ENCODE results near the gene TMEM186. TPM values are rescaled to one million over a fixed set of nuclear protein-coding genes. Genes with fewer than 3 reads are reported as not detected.
"Not testable (repeated sequence)": the region's sequence is repeated elsewhere in the genome, so short reads cannot be mapped to it uniquely, and the experiment has no call there.

The TMEM186 gene
- total RNA-seq, 1 experiment from 2014 or later = 9.8 TPM

- DNase-seq (ENCODE audit: extremely low read depth, low read depth) = no peak
These were observed 20.2 kb downstream of the TMEM186 start for GRCh38 chr16:8777217-8777616.

GRCh38 chr16:8776129-8776584 is 21.3 kb downstream of the TMEM186 start:
- no peak for DNase-seq (ENCODE audit: extremely low read depth, low read depth)

- DNase-seq (ENCODE audit: extremely low read depth, low read depth) = no peak
These were observed 22.1 kb downstream of the TMEM186 start for GRCh38 chr16:8775359-8775758.

GRCh38 chr16:8774208-8774607 is 23.2 kb downstream of the TMEM186 start:
- DNase-seq (ENCODE audit: extremely low read depth, low read depth) = no peak

- DNase-seq (ENCODE audit: extremely low read depth, low read depth) = no peak
These were observed 23.9 kb downstream of the TMEM186 start for GRCh38 chr16:8773537-8773936.

- no peak for DNase-seq (ENCODE audit: extremely low read depth, low read depth)
These were observed 28.7 kb downstream of the TMEM186 start for GRCh38 chr16:8768692-8769091.

GRCh38 chr16:8768283-8768682 is 29.2 kb downstream of the TMEM186 start:
- DNase-seq (ENCODE audit: extremely low read depth, low read depth) = no peak

GRCh38 chr16:8767176-8767575 is 30.3 kb downstream of the TMEM186 start:
- DNase-seq (ENCODE audit: extremely low read depth, low read depth) = no peak

- DNase-seq (ENCODE audit: extremely low read depth, low read depth) = no peak
These were observed 32.8 kb downstream of the TMEM186 start for GRCh38 chr16:8764525-8765250.

GRCh38 chr16:8763899-8764298 is 33.5 kb downstream of the TMEM186 start:
- no peak for DNase-seq (ENCODE audit: extremely low read depth, low read depth)

GRCh38 chr16:8763083-8763482 is 34.4 kb downstream of the TMEM186 start:
- no peak for DNase-seq (ENCODE audit: extremely low read depth, low read depth)

GRCh38 chr16:8762254-8762653 is 35.2 kb downstream of the TMEM186 start:
- DNase-seq (ENCODE audit: extremely low read depth, low read depth) = no peak

- DNase-seq (ENCODE audit: extremely low read depth, low read depth) = no peak
These were observed 36.4 kb downstream of the TMEM186 start for GRCh38 chr16:8761078-8761477.

GRCh38 chr16:8760021-8760420 is 37.4 kb downstream of the TMEM186 start:
- no peak for DNase-seq (ENCODE audit: extremely low read depth, low read depth)

GRCh38 chr16:8758022-8758421 is 39.4 kb downstream of the TMEM186 start:
- DNase-seq (ENCODE audit: extremely low read depth, low read depth) = no peak

GRCh38 chr16:8756755-8757154 is 40.7 kb downstream of the TMEM186 start:
- no peak for DNase-seq (ENCODE audit: extremely low read depth, low read depth)

- no peak for DNase-seq (ENCODE audit: extremely low read depth, low read depth)
These were observed 43.9 kb downstream of the TMEM186 start for GRCh38 chr16:8753416-8754054.

- DNase-seq (ENCODE audit: extremely low read depth, low read depth) = no peak
These were observed 44.7 kb downstream of the TMEM186 start for GRCh38 chr16:8752706-8753105.

- DNase-seq (ENCODE audit: extremely low read depth, low read depth) = peak; percentile 51
These were observed 45.7 kb downstream of the TMEM186 start for GRCh38 chr16:8751481-8752311.

GRCh38 chr16:8748944-8749343 is 48.5 kb downstream of the TMEM186 start:
- not testable (repeated sequence) for DNase-seq (ENCODE audit: extremely low read depth, low read depth)
